RWPE1 (cell line): ENCODE results near the gene HLF.
"Not testable (repeated sequence)": the region's sequence is repeated elsewhere in the genome, so short reads cannot be mapped to it uniquely, and the experiment has no call there.

ENCODE experiments used
- CTCF ChIA-PET: fragments of 350-600 bp; sonication (Branson Sonifier 250); formaldehyde crosslinking; extraction: SDS; loops from one replicate; lab custom pipeline; 2021; lab: Yijun Ruan, JAX
- POLR2A ChIA-PET: fragments of 400-600 bp; formaldehyde crosslinking; extraction: SDS; loops from one replicate; lab custom pipeline; 2020; ENCODE audit warnings: antibody characterized with exemption; ENCODE audit not compliant: low non-redundant PET; lab: Yijun Ruan, JAX
- DNase-seq: peaks from one replicate; pipeline ENCODE4 v3.0.0; 2012; ENCODE audit warnings: low spot score
- H3K27ac ChIP-seq: fragments of 450-650 bp; 2 replicates; pipeline ENCODE4 v1.5.1; 2017
- CTCF ChIP-seq: fragments of 450-650 bp; conservative IDR thresholded peaks from 2 replicates; pipeline ENCODE4 v1.5.1; 2017; ENCODE audit warnings: low read depth, mild to moderate bottlenecking

HLF gene

DNA sequence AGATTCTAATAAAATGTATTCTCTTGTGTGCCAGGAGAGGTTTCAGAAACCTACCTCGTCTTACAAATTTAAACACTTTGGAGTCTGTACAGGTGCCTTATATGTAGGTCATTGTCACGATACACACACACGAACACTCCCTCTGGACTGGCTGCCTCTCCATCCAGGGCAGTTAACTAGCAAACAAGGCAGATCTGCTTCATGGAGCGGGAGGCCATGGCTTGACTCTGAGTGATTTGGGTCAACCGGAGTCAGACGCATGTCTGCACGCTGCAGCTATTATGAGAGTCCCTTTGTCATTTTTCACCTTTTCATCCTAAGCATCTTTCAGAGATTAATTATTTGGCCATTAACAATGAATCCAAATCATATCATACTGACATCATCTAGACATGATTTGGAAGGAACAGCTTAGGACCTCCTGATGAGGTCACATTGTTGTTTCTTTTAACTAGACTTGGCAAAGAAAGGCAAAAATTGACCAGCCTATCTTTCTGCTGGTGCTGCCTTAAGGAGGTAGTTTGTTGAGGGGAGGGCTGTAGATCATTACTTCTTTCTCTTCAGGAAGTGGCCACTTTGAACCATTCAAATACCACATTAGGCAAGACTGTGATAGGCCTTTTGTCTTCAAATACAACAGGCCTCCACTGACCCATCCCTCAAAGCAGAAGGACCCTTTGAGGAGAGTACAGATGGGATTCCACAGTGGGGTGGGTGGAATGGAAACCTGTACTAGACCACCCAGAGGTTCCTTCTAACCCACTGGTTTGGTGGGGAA lies 58.9 kb downstream of the HLF start:
- POLR2A ChIA-PET, result no interaction called here

GRCh38 chr17:55324296-55324978 lies 59.7 kb downstream of the HLF start:
- POLR2A ChIA-PET, result no interaction called here
- CTCF ChIA-PET, result no interaction called here
- no peak for TF ChIP-seq CTCF
- H3K27ac ChIP-seq, result no peak overlapping the region
- no peak for DNase-seq

More for the DNA sequence above, 58.9 kb downstream of the HLF start:
- CTCF ChIA-PET, result interaction anchor here (0.7 kb wide), 1 partner anchor 1500 kb away, joined by 3 read pairs; no protein-coding TSS in a partner anchor
- no peak overlapping the region for H3K27ac ChIP-seq
- no peak for TF ChIP-seq CTCF
- DNase-seq, result no peak

DNA sequence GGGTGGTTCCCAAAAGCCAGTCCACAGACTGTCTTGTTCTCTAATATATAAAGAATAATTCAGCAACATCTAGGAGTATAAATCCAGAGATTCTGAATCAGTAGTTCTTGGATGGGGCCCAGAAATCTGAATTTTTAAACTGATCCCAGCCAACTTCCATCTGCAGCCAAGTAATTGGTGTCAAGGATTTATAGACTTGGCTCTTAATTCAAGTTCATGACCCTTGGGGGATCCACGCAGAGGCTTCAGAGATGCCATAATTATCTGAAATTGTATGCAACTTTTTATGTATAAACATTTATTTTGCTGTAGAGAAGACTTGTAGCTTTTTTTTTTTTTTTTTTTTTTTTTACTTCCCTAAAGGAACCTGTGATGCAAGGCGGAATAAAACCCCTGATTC lies 60.6 kb downstream of the HLF start:
- no peak for TF ChIP-seq CTCF
- DNase-seq, result no peak
- ChIA-PET POLR2A (no interaction called here), CTCF (no interaction called here)
- no peak overlapping the region for H3K27ac ChIP-seq

GRCh38 chr17:55326030-55326429 lies 61.3 kb downstream of the HLF start:
- no peak for TF ChIP-seq CTCF
- CTCF ChIA-PET, result no interaction called here
- POLR2A ChIA-PET, result no interaction called here
- H3K27ac ChIP-seq, result no peak overlapping the region
- DNase-seq, result no peak

DNA sequence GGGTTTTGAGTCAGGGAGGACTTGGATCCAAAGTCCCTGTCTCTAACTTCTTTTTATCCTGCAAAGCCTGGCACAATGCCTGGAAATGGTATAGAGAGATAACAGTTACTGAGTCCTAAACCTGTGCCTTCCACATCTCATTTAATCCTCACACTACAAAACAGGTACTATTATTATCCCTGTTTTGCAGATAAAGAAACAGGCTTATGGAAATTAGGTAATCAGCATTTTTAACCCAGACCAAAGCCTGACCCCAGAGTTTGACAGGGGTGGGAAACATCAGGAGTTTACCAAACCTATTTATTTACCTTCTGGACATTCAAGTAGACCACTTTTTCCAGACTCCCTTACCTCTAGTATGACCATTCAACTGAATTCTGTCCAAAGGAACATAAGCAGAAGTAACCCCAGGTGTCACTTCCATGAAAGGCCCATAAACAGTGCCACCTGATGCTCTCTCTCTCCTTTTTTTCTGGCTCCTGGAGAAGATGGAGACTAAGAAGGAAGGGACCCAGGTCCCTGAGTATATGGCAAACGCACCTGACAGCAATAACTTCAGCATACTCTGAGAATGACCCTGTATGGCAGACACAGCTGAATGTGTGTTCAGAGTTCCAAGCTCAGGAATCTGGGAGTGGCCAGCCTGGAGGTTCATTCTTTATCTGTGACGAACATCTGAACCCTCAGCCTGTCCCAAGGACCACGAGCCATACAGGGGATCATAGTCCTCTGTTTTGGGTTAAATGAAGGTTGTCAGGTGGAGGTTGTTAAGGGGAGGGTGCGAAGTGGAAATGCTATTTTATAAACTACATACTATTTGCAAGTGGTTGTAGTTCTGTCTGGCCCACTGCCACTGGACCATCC lies 62.7 kb downstream of the HLF start:
- no peak for TF ChIP-seq CTCF
- CTCF ChIA-PET, result no interaction called here

GRCh38 chr17:55328514-55328913 lies 63.8 kb downstream of the HLF start:
- CTCF ChIA-PET, result interaction anchor here (0.7 kb wide), 1 partner anchor 12 kb away, joined by 3 read pairs; no protein-coding TSS in a partner anchor
- H3K27ac ChIP-seq, POLR2A ChIA-PET, DNase-seq: not testable (repeated sequence)

More for the DNA sequence above, 62.7 kb downstream of the HLF start:
- no peak overlapping the region for H3K27ac ChIP-seq
- peak; percentile 5 for DNase-seq
- POLR2A ChIA-PET, result no interaction called here
